Cardiac muscle cell (in vitro differentiated cells and primary cell): Measurements from ENCODE around the gene ZNF536. TPM values are rescaled to one million over a fixed set of nuclear protein-coding genes. Genes with fewer than 3 reads are reported as not detected.

Experiments
- DNase-seq, 2 donors: peaks; one replicate each; pipeline versions ENCODE4 v3.0.0 to v3.0.0-alpha.2; 2010 to 2017; ENCODE audit warnings: low read depth in 1 of 2, low spot score in 1 of 2
- H3K27ac ChIP-seq: fragments of 200-600 bp; sonication (generic); 2 replicates; pipeline ENCODE4 v1.5.1; 2016
- H3K27me3 ChIP-seq: fragments of 200-600 bp; sonication (generic); 2 replicates; pipeline ENCODE4 v1.6.0; 2016; ENCODE audit warnings: control low read depth
- H3K36me3 ChIP-seq: fragments of 200-600 bp; sonication (generic); 2 replicates; pipeline ENCODE4 v1.5.1; 2016; ENCODE audit warnings: control low read depth
- H3K4me1 ChIP-seq: fragments of 200-600 bp; sonication (generic); 2 replicates; pipeline ENCODE4 v1.8.1; 2017; ENCODE audit warnings: low read depth, mild to moderate bottlenecking, mixed run types
- H3K4me3 ChIP-seq: fragments of 200-600 bp; sonication (generic); 2 replicates; pipeline ENCODE4 v1.5.1; 2016; ENCODE audit warnings: mild to moderate bottlenecking
- H3K9me3 ChIP-seq: fragments of 200-600 bp; sonication (generic); 2 replicates; pipeline ENCODE4 v1.5.1; 2017; ENCODE audit warnings: low read depth, mild to moderate bottlenecking, control low read depth
- polyA plus RNA-seq: library from polyadenylated mRNA; unstranded; fragments of >200 nt; fragmentation: Nextera tagmentation; extraction: Ambion mirVana; gene quantifications from 2 replicates; pipeline ENCODE4 v1.2.1, GENCODE V29; 2016
- total RNA-seq: library from RNA; depleted of rRNA; stranded (reverse); fragments of >200 nt; gene quantifications from 2 replicates; pipeline ENCODE4 v1.2.3, GENCODE V29; 2016
- TF ChIP-seq, protein P1 (sequence below): IDR thresholded peaks from 2 replicates; pipeline ENCODE4 v1.5.1; 2012; ENCODE audit warnings: low read depth, mild to moderate bottlenecking, low read length

The ZNF536 gene
- total and polyA plus RNA-seq, 2 experiments from 2014 or later, result 0.12 to 0.39 TPM

DNA sequence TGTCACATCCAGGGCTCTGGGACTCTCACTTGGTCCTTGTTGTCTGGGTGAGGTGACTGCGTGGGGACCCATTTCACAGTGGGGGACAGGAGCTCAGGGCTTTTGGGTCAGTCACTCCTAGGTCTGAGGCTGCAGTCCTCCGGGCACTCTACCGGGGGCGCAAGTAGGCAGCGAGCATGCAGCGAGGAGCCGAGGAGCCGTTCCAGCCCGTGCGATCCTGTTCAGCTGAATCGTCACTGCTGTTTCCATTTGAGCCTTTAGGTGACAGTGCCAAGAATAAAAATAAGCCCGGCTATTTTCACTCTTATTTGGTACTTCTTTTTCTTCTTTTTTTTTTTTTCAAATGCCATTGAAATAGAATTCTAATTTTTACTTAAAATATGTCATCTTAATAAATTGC is 126.5 kb downstream of the ZNF536 start:
- peak in 1 of 2 donors; percentile 6 for DNase-seq
- Histone ChIP-seq H3K27ac (no peak overlapping the region), H3K4me3 (no peak overlapping the region), H3K9me3 (no peaks in the 10 kb centered on the region), H3K36me3 (no peaks in the 10 kb centered on the region), H3K27me3 (peaks cover 21% of the 10 kb centered on the region), H3K4me1 (no peaks in the 10 kb centered on the region)
- TF ChIP-seq, protein P1, sequence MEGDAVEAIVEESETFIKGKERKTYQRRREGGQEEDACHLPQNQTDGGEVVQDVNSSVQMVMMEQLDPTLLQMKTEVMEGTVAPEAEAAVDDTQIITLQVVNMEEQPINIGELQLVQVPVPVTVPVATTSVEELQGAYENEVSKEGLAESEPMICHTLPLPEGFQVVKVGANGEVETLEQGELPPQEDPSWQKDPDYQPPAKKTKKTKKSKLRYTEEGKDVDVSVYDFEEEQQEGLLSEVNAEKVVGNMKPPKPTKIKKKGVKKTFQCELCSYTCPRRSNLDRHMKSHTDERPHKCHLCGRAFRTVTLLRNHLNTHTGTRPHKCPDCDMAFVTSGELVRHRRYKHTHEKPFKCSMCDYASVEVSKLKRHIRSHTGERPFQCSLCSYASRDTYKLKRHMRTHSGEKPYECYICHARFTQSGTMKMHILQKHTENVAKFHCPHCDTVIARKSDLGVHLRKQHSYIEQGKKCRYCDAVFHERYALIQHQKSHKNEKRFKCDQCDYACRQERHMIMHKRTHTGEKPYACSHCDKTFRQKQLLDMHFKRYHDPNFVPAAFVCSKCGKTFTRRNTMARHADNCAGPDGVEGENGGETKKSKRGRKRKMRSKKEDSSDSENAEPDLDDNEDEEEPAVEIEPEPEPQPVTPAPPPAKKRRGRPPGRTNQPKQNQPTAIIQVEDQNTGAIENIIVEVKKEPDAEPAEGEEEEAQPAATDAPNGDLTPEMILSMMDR, result no peak

DNA sequence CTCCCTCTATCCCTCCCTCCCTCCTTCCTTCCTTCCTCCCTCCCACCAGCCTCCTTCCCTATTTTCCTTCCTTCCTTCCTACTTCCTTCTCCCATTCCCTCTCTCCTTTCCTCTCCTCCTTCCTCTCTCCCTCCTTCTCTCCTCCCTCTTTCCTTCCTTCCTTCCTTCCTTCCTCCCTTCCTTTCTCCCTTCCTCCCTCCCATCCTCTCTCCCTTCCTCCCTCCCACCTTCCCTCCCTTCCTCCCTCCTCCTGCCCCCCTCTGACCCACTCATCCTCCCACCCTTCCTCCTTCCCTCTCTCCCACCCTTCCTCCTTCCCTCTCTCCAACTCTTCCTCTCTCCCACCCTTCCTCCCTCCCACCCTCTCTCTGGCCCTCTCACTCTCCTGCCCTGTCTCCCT is 132.1 kb downstream of the ZNF536 start:
- Histone ChIP-seq H3K36me3 (no peaks in the 10 kb centered on the region), H3K9me3 (no peaks in the 10 kb centered on the region), H3K4me1 (no peaks in the 10 kb centered on the region), H3K4me3 (no peak overlapping the region), H3K27me3 (peaks cover 10% of the 10 kb centered on the region), H3K27ac (no peak overlapping the region)
- TF ChIP-seq, protein P1, result no peak
- DNase-seq, result no peak

DNA sequence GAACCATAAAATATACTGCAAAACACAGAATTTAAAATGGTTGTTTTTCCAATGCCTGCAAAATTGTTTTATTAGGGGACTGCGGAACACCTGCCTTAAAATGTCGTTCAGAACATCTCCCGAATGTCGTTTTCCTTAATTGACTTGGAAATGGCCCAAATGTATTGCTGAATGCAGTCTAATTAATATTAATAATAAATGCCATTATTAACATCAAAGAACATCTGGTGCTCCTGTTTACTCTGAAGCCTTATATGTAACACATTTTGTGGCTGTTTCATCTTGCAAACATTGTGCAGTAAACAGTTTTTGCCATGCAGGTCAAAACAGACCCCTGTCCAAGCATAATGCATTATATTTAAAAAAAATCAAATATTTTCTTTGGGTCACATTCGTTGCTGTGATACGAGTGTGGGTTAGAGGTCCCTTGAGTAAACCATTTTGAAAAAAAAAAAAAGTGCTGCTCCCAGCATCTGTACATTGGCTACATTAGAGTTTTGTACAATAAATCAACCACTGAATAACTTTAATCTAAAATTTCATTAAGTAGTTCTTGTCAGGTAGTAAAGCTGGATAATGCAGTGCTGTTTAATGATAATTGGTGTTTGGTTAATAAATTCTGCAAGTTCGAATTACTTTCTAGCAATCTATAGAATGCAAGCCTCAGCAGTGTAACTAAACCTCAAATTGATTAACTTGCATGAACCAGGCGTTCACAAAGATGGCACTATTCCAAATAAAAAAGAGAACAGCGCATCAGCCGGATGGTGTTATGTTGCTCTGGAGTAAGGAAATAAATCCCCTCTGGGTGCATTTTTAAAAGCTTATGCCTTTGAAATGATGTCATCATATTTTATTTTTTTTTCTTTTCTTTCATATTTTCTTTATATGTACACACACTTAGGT is 140.2 kb downstream of the ZNF536 start:
- DNase-seq, result no peak
- TF ChIP-seq, protein P1, result no peak
- no peak overlapping the region for H3K27ac ChIP-seq

DNA sequence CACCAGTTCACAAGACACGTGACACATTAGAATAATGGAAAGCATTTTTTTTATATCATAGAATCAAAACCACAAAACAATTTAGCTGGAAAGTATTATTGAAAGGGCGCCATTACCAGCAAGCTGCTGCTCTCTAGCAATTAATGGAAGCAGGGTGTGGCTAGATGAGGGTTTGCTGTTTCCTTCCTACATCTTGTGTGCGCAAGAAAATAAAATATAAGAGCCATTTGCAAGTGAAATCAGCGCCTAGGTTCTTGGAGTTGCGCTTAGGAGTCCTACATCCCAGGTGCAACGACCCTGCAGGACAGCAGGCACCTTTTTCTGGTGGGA is 140.9 kb downstream of the ZNF536 start:
- TF ChIP-seq, protein P1, result no peak
- peaks cover 4% of the 10 kb centered on the region for H3K27me3 ChIP-seq
- H3K36me3 ChIP-seq, result no peaks in the 10 kb centered on the region
- no peak overlapping the region for H3K27ac ChIP-seq
- no peaks in the 10 kb centered on the region for H3K9me3 ChIP-seq
- no peak for DNase-seq
- H3K4me3 ChIP-seq, result no peak overlapping the region
- no peaks in the 10 kb centered on the region for H3K4me1 ChIP-seq

More for the DNA sequence above, 140.2 kb downstream of the ZNF536 start:
- H3K9me3 ChIP-seq, result no peaks in the 10 kb centered on the region
- no peaks in the 10 kb centered on the region for H3K36me3 ChIP-seq
- no peaks in the 10 kb centered on the region for H3K4me1 ChIP-seq
- peaks cover 4% of the 10 kb centered on the region for H3K27me3 ChIP-seq
- H3K4me3 ChIP-seq, result no peak overlapping the region

DNA sequence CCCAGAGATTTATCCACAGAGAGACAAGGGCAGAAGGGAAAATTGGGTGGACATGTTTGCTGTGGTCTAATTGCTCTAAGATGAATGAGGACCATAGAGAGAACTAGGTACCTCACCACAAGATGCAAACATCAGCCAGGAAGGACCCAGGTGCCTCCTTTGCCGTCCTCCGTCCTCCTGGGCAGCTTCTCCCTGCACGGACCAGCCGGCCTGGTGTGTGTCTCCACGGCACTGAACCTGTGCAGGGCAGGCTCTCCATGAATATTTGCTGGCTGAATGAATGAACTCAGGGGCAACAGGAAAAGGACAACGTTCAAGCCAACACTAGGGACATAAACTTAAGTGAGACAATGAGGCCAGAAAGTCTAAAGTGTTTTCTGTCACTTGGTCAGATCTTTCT is 143.9 kb downstream of the ZNF536 start:
- Histone ChIP-seq H3K9me3 (no peaks in the 10 kb centered on the region), H3K4me3 (no peak overlapping the region), H3K36me3 (no peaks in the 10 kb centered on the region), H3K4me1 (no peaks in the 10 kb centered on the region), H3K27ac (no peak overlapping the region), H3K27me3 (no peaks in the 10 kb centered on the region)
- TF ChIP-seq, protein P1, result no peak
- no peak for DNase-seq
